Left hindlimb (tissue), 1 donor: Measurements from ENCODE around the gene GNPTG.
A peak's percentile ranks its signal among the peaks of the same experiment; 100 is the strongest.

ENCODE experiments used
- DNase-seq: peaks from one replicate; pipeline ENCODE4 v3.0.0-alpha.2; 2018

Gene GNPTG

GRCh38 chr16:1335211-1335971 lies 16.3 kb upstream of the GNPTG start:
- DNase-seq = no peak

DNA sequence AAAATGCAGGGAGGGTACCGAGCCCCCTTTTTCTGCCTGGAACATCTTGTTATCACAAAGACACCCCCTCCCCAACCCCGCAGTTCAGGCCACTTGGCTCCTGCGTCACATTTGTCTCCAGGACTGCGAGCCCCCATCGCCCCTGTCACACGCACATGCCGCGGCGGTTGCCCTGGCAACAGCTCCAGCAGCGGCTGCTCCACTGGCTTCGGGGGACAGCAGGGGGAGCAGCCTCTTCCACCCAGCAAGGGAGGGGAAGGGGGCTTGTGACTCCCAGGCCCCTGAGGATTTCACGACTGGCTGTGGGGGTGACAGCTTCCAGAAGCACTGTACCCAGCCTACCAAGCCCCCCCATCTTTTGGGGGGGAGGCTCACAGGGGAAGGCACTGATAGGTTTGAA lies 15.7 kb upstream of the GNPTG start:
- DNase-seq = no peak

DNA sequence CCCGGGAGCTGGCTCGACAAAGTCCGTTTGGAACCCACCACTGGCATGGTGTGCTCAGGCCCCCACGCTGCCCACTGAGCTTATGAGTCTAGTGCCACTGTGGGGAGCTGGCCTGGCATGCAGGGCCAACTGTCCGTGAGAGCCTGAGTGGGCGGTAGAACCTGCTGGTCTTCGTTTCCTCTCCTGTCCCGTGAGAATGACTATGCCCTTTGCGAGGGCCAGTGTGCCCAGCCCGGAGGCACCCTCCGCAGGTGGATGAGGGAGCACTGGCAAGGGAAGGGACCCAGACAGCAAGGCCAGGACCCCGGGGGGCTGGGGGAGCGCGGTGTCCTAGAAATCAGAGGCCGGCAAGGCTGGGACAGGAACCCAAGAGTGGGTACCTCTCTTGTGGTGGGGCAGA lies 15.1 kb upstream of the GNPTG start:
- no peak for DNase-seq

DNA sequence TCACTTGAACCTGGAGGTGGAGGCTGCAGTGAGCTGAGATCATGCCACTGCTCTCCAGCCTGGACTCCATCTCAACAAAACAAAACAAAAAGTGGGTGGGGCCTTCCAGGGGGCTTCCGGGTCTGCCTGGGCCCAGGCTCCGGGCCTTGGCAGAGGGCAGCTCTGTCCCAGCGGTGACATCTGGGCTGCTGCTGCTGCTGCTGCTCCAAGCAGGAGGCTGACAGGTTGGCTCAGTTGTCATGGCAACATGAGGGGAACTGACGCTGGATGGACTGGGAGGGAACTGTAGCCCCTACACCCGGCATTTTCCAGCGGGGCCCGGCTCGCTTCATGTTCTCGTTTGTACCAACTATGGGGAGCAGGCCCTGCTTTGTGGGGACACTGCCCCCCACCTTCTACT lies 14.2 kb upstream of the GNPTG start:
- DNase-seq = no peak

GRCh38 chr16:1338119-1338730 lies 13.5 kb upstream of the GNPTG start:
- no peak for DNase-seq

- no peak for DNase-seq
These were observed 12.7 kb upstream of the GNPTG start for GRCh38 chr16:1338855-1339675.

GRCh38 chr16:1340730-1341494 lies 10.8 kb upstream of the GNPTG start:
- no peak for DNase-seq

GRCh38 chr16:1341495-1342420 lies 10.0 kb upstream of the GNPTG start:
- DNase-seq = no peak

DNA sequence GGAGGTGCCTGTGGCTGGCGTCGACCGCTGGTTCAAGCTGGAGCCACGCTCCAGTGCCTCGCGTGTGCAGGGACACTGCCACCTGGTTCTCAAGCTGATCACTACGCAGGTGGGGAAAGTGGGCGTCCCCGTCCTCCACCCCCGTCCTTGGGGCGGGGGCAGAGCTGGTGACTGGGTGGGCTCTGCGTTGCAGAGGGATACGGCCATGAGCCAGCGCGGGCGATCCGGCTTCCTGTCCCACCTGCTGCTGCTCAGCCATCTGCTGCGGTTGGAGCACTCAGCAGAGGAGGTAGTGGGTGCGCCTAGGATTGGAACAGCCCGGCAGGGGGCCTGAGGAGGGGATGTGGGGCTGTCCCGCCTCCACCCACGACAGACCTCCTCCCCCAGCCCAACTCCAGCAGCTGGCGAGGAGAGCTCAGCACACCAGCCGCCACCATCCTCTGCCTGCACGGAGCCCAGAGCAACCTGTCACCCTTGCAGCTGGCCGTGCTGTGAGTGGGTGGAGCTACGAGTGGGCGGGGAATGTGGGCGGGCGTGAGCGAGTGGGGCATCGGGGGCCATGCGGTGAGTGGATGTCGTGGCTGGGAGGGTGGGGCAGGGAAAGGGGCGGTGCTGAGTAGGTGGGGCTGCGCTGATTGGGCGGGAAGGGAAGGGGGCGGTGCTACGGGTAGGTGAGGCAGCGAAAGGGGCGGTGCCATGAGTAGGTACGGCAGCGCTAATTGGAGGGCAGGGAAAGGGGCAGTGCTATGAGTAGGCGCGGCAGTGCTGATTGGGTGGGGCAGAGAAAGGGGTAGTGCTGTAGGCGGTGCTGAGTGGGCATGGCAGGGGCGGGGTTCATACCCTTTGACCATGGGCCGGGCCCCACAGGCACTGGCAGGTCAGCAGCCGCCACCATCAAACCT lies 9.0 kb upstream of the GNPTG start:
- DNase-seq = peak; percentile 83

DNA sequence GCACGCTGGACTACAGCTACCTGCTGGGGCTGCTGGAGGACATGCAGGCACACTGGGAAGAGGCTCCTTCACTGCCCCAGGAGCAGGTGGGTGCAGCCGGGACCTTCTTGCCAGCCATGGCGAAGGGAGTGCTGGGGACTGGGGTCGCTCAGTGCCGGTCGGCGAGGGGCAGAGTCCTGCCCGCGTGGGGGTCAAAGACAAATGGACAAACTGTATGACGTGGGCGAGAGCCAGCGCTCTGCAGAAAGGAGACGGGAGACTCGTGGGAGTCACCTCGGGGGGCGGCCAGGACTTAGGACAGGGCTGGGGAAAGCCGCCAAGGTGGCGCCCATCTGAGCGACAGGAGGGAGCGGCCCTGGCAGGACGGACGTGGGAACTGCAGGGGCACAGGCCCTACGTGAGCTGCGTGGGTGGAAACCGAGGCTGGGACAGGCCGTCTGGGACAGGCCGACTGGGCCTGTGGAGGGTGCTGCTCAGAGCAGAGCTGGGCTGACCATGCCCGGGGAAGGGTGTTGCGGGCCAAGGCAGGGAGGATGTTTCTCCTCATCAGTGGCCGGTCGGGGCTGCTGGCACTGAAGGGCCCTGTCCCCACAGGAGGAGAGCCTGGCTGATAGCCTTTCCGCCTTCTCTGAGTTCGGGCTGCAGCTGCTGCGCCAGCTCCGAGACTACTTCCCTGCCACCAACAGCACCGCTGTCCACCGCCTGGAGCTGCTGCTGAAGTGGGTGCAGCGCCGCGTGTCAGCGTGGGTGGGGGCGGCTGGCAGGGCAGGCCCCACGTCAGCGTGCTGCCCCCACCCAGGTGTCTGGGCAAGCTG lies 8.1 kb upstream of the GNPTG start:
- DNase-seq = no peak

DNA sequence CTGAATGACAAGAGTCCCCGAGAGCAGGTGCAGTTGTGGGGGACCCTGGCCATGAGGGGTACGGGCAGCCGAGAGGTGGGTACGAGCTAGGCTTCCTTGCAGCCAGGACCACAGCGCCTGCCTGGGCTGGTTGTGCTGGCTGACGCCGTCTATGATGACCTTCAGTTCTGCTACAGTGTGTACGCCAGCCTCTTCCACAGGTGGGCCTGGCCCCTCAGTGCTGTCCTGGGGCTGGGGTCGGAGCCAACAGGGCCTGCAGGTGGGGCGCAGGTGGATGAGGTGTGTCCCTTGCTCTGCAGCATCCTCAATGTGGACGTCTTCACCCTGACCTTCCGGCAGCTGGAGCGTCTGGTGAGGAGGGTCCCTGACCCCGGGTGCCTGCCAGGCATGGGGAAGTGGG lies 7.2 kb upstream of the GNPTG start:
- no peak for DNase-seq

GRCh38 chr16:1345087-1345486 lies 6.6 kb upstream of the GNPTG start:
- no peak for DNase-seq

DNA sequence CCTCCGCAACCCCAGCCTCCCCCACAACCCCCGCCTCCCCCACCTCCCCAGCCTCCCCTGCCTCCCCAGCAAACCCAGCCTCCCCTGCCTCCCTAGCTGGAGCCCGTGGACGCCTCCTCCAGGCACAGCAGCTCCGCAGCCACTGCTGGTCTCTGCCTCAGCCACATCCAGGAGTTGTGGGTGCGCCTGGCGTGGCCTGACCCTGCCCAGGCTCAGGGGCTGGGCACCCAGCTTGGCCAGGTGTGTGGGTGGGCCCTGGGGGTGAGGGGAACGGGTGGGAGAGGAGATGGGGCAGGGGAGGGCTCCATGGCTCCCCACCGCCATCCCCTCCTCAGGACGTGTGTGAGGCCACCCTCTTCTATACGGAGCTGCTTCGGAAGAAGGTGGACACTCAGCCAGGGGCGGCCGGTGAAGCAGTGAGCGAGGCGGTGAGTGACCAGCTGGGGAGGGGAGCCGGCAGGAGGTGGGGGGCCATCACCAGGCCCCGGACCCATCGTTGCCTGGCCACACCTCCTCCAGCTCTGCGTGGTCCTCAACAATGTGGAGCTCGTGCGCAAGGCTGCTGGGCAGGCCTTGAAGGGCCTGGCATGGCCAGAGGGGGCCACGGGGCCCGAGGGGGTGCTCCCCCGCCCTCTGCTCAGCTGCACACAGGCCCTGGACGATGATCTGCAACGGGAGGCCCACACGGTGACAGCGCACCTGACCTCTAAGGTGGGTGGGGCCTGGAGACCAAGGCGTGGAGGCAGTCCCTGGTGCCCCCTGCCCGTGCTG lies 5.9 kb upstream of the GNPTG start:
- no peak for DNase-seq

DNA sequence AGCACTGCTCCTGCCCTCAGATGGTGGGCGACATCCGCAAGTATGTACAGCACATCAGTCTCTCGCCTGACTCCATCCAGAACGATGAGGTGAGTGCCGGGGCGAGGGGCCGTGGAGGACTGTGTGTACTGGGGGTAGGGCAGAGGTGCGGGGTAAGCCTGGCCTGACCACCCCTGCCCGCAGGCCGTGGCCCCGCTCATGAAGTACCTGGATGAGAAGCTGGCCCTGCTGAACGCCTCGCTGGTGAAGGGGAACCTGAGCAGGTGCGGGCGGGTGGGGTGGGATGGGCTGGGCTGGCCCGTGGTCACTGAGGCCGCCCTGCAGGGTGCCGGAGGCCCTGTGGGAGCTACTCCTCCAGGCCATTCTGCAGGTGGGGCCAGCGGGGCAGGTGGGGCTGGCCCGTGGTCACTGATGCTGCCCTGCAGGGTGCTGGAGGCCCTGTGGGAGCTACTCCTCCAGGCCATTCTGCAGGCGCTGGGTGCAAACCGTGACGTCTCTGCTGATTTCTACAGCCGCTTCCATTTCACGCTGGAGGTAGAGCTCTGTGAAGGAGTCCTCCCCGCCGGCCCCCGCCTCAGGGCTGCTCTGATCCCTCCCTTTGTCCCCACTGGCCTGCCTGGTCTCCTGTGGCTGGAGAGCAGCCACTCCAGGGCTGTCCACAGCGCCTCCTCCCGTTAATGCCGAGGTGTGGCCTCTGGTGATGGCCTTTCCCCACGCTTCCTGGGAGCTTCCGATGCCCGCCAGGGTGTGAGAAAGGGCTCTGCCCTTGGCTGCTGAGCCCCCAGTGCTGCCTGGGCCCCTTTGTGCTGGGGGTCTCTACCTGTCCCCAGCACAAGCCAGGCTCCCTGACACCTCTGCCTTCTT lies 5.1 kb upstream of the GNPTG start:
- no peak for DNase-seq

DNA sequence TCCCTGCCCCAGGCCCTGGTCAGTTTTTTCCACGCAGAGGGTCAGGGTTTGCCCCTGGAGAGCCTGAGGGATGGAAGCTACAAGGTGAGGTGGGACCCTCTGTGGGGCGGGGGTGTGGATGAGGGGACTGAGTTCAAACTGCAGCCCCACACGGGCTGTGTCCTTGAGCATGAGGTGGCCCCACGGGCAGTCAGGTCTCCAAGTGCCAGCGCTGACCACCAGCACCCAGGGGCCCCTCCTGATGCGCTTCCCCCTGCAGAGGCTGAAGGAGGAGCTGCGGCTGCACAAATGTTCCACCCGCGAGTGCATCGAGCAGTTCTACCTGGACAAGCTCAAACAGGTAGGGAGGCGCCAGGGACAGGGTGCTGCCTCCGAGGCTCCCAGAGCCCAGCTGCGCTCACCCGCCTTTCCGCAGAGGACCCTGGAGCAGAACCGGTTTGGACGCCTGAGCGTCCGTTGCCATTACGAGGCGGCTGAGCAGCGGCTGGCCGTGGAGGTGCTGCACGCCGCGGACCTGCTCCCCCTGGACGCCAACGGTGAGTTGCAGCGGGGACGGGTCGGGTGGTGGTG lies 4.4 kb upstream of the GNPTG start:
- DNase-seq = no peak

DNA sequence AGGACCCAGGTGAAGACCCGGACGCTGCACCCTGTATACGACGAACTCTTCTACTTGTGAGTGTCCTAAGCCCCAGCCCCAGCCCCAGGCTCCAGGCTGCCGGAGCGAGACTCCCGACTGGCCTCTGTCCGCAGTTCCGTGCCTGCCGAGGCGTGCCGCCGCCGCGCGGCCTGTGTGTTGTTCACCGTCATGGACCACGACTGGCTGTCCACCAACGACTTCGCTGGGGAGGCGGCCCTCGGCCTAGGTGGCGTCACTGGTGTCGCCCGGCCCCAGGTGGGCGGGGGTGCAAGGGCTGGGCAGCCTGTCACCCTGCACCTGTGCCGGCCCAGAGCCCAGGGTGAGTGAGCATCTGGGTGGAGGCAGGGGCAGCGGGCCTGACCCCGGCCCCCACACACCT lies 3.8 kb upstream of the GNPTG start:
- DNase-seq = no peak

DNA sequence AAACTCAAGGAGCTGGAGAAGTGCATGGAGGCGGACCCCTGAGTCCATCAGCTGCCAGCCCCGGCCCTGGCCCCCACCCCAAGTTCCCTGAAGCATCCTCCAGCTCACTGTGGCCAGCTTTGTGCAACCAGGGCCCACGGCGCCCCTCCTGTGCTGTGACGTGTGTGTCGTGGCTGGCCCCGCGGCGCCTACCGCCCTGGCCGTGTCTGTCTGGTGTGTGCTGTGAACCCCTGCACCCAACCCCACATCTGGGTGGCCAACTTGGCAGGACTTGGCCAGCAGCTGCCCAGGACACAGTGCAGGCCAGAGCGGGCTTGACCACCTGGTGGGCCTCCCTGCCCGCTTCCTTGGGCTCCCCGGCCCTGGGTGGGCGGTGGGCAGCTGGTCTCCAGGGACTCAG lies 3.3 kb upstream of the GNPTG start:
- no peak for DNase-seq

DNA sequence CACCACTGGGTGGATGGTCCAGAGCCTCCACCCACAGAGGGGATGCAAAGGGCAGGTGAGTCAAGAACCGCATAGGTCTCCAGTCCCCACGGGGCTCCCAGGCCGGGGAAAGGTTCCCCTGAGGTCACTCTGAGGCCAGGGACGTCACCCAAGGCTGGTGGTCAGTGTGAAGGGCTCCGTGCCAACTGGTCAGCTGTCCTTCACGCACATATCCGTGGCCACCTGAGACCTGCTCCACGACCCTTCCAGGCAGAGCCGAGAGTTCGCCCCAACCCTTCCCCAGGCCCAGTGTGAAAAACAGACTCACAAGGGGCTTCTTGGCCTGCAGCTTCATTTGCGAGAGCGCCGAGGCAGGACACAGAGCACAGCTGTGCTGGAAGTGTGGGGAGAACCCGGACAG lies 2.8 kb upstream of the GNPTG start:
- DNase-seq = no peak
